A549 treated with RU486 at 1 μM for 4 hours (cell line): ENCODE measurements around the gene CYTH1. TPM values are rescaled to one million over a fixed set of nuclear protein-coding genes. Genes with fewer than 3 reads are reported as not detected.

ENCODE experiments used
- total RNA-seq: library from RNA; stranded (reverse); fragments of 200-300 nt; extraction: Qiagen RNA extraction; gene quantifications from 5 replicates; pipeline ENCODE4 v1.2.3, GENCODE V29; 2022; ENCODE audit warnings: low read depth

CYTH1 gene, protein sequence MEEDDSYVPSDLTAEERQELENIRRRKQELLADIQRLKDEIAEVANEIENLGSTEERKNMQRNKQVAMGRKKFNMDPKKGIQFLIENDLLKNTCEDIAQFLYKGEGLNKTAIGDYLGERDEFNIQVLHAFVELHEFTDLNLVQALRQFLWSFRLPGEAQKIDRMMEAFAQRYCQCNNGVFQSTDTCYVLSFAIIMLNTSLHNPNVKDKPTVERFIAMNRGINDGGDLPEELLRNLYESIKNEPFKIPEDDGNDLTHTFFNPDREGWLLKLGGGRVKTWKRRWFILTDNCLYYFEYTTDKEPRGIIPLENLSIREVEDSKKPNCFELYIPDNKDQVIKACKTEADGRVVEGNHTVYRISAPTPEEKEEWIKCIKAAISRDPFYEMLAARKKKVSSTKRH
- total RNA-seq, result 40.3 to 50.0 TPM (median 41.6 TPM) in 5 replicates

GRCh38 chr17:78781893-78782304 is at the start of gene CYTH1:
CYTH1 (minus strand) TSS chr17:78782273; CDS start chr17:78782223, 50 bp downstream.

Other genes with a start within 250 kb of the CYTH1 start
- gene DNAH17, start 204.9 kb downstream of the CYTH1 start, total RNA-seq, result 1.0 to 1.8 TPM (median 1.4 TPM) in 5 replicates
- gene USP36, start 58.5 kb upstream of the CYTH1 start, total RNA-seq, result 56.2 to 65.4 TPM (median 58.3 TPM) in 5 replicates
- gene CEP295NL, start 120.9 kb upstream of the CYTH1 start, total RNA-seq, result 0.22 to 0.42 TPM (median 0.37 TPM) in 5 replicates
- 167 to 232 TPM (median 194 TPM) in 5 replicates for gene TIMP2, start 143.1 kb upstream of the CYTH1 start, total RNA-seq
- gene LGALS3BP, start 197.7 kb upstream of the CYTH1 start, total RNA-seq, result 63.7 to 104 TPM (median 81.6 TPM) in 5 replicates
- 67.1 to 87.4 TPM (median 81.0 TPM) in 5 replicates for gene CANT1, start 227.5 kb upstream of the CYTH1 start, total RNA-seq
- 35.7 to 47.9 TPM (median 37.7 TPM) in 5 replicates for gene C1QTNF1, start 241.9 kb upstream of the CYTH1 start, total RNA-seq